Type B pancreatic cell (in vitro differentiated cells): ENCODE results near the gene GTF2H1. TPM values are rescaled to one million over a fixed set of nuclear protein-coding genes. Genes with fewer than 3 reads are reported as not detected.

Source experiments
- DNase-seq: peaks from one replicate; pipeline ENCODE4 v3.0.0; 2021; ENCODE audit warnings: mixed read lengths; ENCODE audit not compliant: unreplicated experiment; ENCODE audit errors: extremely low spot score
- H3K27ac Mint-ChIP-seq: 2 replicates; pipeline ENCODE4 v1.8.0; 2021; ENCODE audit warnings: mild to moderate bottlenecking, mixed read lengths
- H3K27me3 Mint-ChIP-seq: 2 replicates; pipeline ENCODE4 v1.8.0; 2021; ENCODE audit warnings: mixed read lengths
- H3K36me3 Mint-ChIP-seq: 2 replicates; pipeline ENCODE4 v1.8.0; 2021; ENCODE audit warnings: mixed read lengths
- H3K4me1 Mint-ChIP-seq: one replicate; pipeline ENCODE4 v1.8.0; 2021; ENCODE audit warnings: mixed read lengths; ENCODE audit not compliant: unreplicated experiment
- H3K4me3 Mint-ChIP-seq: 2 replicates; pipeline ENCODE4 v1.8.0; 2021; ENCODE audit warnings: mild to moderate bottlenecking, mixed read lengths
- H3K9me3 Mint-ChIP-seq: 2 replicates; pipeline ENCODE4 v1.8.0; 2021; ENCODE audit warnings: mixed read lengths
- CTCF ChIP-seq: fragments of 200-600 bp; sonication (generic); conservative IDR thresholded peaks from 2 replicates; pipeline ENCODE4 v1.5.0; 2021; ENCODE audit warnings: antibody characterized with exemption, mild to moderate bottlenecking
- total RNA-seq: library from RNA; stranded (reverse); gene quantifications from 2 replicates; pipeline ENCODE4 v1.2.1, GENCODE V29; 2021; ENCODE audit warnings: low replicate concordance

The GTF2H1 gene
- total RNA-seq, 1 donor from 2014 or later = 41.6 TPM

- Mint-ChIP-seq H3K27me3 (no peaks in the 10 kb centered on the region), H3K9me3 (no peaks in the 10 kb centered on the region), H3K36me3 (peaks cover 21% of the 10 kb centered on the region), H3K4me3 (no peak overlapping the region), H3K4me1 (no peaks in the 10 kb centered on the region), H3K27ac (no peak overlapping the region)
- no peak for DNase-seq
- no peak for TF ChIP-seq CTCF
Observed at GRCh38 chr11:18352581-18352980, 30.2 kb downstream of the GTF2H1 start.

- DNase-seq = no peak
- Mint-ChIP-seq H3K36me3 (peaks cover 21% of the 10 kb centered on the region), H3K4me3 (no peak overlapping the region), H3K27me3 (no peaks in the 10 kb centered on the region), H3K9me3 (no peaks in the 10 kb centered on the region), H3K27ac (no peak overlapping the region), H3K4me1 (no peaks in the 10 kb centered on the region)
- no peak for TF ChIP-seq CTCF
Observed at GRCh38 chr11:18358646-18359045, 36.3 kb downstream of the GTF2H1 start.

GRCh38 chr11:18361154-18361553 lies 38.8 kb downstream of the GTF2H1 start:
- no peak for DNase-seq
- Mint-ChIP-seq H3K36me3 (peaks cover 24% of the 10 kb centered on the region), H3K4me1 (no peaks in the 10 kb centered on the region), H3K27ac (no peak overlapping the region), H3K4me3 (no peak overlapping the region), H3K9me3 (no peaks in the 10 kb centered on the region), H3K27me3 (no peaks in the 10 kb centered on the region)
- TF ChIP-seq CTCF = no peak

- Mint-ChIP-seq H3K27ac (no peak overlapping the region), H3K36me3 (peaks cover 13% of the 10 kb centered on the region), H3K4me1 (no peaks in the 10 kb centered on the region), H3K27me3 (no peaks in the 10 kb centered on the region), H3K9me3 (no peaks in the 10 kb centered on the region), H3K4me3 (no peak overlapping the region)
- DNase-seq = no peak
- TF ChIP-seq CTCF = no peak
Observed at GRCh38 chr11:18364495-18365073, 42.2 kb downstream of the GTF2H1 start.

DNA sequence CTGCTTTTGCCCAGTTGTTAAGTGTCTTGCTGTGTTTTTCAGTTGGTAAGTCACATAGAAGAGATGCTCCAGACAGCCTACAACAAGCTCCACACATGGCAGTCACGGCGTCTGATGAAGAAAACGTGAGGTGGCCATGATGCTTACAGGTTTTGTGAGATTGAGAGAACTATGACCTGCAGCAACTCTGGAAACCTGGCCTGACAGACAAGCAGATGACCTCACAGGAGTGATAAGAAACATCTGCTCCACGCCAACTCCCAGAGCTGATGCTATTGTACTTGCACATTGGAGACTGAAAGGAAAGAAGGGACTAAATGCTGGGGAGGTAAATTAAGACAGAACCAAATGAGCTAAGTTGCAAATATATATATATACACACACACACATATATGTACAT lies 43.4 kb downstream of the GTF2H1 start:
- TF ChIP-seq CTCF = no peak
- Mint-ChIP-seq H3K4me3 (no peak overlapping the region), H3K36me3 (peaks cover 13% of the 10 kb centered on the region), H3K27me3 (no peaks in the 10 kb centered on the region), H3K27ac (no peak overlapping the region), H3K9me3 (no peaks in the 10 kb centered on the region), H3K4me1 (no peaks in the 10 kb centered on the region)
- no peak for DNase-seq

- TF ChIP-seq CTCF = no peak
- Mint-ChIP-seq H3K9me3 (no peaks in the 10 kb centered on the region), H3K36me3 (peaks cover 13% of the 10 kb centered on the region), H3K4me3 (no peak overlapping the region), H3K4me1 (no peaks in the 10 kb centered on the region), H3K27me3 (no peaks in the 10 kb centered on the region), H3K27ac (no peak overlapping the region)
- no peak for DNase-seq
Observed at GRCh38 chr11:18366286-18366685, 43.9 kb downstream of the GTF2H1 start.
